HG03565 (cell line): Measurements from ENCODE around the gene TENT4A.
A peak's percentile ranks its signal among the peaks of the same experiment; 100 is the strongest.

Source experiments
- ATAC-seq: cut with Tn5 transposase; IDR thresholded peaks from one replicate; pipeline ENCODE4 v1.9.1; 2021; ENCODE audit warnings: mild to moderate bottlenecking, moderate library complexity; ENCODE audit not compliant: unreplicated experiment

TENT4A gene

GRCh38 chr5:6731465-6732237 lies 18.4 kb downstream of the TENT4A start:
- ATAC-seq = no peak

DNA sequence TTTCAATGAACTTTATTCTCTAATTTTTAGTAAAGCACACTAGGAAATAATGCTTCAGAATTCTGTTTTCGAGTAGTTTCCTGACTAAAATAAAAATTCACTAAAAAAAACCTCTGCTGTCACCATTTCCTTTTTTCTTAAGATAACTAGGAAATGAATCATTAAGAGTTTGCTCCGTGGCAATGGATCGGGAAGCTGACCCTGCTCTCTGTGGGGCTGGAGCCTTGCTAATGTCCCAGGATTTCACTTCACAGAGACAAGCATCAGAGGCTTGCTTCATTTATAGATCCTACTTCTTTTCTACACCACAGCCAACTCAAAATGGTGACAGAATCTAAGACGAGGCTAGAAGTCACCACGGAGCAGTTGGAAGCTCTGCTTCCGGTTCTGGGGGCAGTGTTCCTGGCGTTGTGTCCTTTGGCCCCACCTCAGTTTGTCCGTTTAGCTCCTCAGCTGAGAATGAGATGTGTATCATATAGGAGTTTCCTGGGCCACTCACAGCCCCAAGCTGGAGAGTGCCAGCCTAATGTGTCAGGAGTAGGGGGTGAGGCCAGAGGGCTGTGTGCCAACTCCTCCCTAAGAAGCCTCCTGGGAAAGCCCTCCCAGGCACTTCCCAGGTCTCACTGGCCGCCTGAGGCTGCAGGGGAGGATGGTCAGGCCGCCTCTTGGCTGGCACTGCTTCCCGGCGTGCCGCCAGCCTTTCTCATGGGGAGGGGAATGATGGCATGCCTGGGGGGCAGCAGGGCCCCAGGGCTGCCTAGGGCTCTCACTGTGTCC lies 19.6 kb downstream of the TENT4A start:
- ATAC-seq = no peak

DNA sequence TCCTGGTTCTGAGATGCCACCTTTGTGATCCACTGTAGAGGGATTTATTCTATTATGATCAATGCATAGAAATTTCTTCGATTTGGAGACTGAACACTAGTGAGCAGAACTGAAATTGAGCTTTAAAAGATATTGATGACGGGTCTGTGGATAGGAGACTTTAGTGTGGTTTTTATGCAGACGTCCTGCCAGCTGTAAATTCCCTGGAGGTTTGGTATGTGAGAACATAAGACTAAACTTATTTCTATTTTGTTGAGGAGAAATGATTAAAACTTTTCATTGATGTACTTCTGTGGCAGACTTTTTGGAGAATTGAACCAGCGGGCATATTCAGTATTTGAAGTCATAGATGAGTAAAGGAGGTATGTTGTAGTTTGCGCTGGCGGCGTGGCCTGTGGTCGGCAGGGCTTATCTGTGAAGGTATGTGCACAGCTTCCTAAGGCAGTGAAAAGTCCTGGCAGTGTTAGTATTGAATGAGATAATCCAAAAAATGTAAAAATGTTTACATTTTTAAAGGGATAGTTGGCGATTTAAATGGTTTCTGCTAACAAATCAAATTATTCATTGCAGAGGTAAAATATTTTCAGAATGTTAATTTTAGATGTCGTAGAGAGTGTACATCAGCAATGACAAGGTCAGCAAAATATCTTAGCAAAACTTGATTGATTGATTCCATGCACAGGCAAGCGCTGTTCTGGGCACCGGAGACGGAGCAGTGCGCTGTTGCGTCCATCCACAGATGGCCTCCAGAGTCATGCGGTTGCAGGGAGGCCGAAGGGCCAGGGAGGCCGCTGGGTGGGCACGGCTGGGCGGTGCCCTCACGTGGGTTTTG lies 20.4 kb downstream of the TENT4A start:
- no peak for ATAC-seq

DNA sequence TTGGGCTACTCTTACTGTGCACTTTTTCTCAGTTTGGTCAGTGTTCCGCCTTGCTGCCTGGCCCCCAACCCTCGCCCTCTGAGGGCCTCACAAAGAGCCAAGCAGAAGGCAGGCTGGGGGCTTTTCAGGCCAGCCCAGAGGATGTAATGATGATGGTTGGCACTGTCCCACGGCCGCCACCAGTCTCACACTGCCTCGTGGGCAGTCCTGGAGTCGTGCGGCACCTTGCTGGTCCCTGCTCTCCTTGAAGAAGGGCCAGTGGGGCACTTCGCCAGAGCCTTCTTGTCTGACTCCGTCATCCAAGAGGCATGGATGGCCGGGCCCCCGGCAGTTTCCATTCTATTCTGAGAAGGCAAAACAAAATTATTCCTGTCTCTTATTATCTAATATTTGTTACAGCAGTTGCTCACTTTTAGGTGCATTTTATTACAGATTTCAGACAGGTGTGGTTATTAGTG lies 21.0 kb downstream of the TENT4A start:
- ATAC-seq = no peak

DNA sequence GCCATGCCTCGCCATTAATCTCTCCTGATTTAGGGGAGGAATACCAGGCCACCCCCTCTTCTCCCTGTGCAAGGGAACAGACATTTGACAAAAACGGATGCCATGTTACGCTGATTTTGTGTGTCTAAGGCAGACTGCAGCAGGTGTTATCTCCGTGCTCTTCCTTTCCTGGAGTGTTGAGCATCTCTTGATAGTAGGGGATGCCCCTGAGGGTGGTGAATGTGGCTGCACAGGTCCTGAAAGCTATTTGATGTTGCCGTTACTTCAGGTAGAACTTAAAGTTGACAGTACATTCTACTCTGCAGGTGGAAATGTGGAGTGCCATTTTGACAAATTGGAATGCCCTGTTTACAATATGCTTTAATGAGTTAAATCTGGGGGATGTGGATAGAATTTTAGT lies 21.5 kb downstream of the TENT4A start:
- no peak for ATAC-seq

- no peak for ATAC-seq
These were observed 22.9 kb downstream of the TENT4A start for GRCh38 chr5:6736106-6736505.

DNA sequence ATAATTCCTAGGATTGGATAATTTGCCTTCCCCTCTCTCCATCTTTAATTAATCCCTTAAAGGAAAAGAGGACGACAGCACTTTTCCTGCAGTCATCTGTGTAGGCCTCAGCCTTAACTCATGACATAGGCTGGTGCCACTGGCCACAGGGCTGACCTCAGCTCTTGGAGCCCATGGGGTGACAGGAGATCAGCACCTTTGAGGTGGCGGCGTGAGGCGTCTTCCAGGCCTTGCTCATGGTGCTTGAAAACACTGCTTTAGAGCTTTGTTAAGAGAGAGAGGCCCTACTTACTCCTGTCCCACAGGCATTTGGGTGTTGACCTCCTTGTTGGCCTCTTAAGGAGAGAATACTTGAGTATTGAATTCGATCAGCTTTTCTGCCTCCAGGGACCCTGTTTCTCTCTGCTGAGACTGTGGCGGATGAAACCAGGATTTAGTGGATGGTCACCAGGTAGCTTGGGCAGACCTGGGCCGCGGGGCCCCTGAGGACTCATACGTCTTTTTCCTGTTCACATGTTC lies 23.4 kb downstream of the TENT4A start:
- no peak for ATAC-seq

GRCh38 chr5:6737043-6737941 lies 24.1 kb downstream of the TENT4A start:
- ATAC-seq = peak; percentile 71

DNA sequence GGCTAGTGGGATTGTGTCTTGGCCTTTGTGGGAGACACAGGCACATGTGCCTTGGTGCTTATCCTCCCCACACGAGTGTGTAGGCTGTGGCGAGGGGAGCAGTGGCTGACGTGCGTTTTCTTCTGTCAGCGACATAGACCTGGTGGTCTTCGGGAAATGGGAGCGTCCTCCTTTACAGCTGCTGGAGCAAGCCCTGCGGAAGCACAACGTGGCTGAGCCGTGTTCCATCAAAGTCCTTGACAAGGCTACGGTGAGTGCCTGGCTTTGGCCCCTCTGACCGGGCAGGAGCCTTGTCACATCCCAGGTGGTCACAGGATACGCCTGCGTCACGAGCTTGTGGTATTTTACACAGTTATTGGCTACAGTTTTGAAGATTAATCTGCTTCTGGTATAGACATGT lies 26.4 kb downstream of the TENT4A start:
- ATAC-seq = no peak

DNA sequence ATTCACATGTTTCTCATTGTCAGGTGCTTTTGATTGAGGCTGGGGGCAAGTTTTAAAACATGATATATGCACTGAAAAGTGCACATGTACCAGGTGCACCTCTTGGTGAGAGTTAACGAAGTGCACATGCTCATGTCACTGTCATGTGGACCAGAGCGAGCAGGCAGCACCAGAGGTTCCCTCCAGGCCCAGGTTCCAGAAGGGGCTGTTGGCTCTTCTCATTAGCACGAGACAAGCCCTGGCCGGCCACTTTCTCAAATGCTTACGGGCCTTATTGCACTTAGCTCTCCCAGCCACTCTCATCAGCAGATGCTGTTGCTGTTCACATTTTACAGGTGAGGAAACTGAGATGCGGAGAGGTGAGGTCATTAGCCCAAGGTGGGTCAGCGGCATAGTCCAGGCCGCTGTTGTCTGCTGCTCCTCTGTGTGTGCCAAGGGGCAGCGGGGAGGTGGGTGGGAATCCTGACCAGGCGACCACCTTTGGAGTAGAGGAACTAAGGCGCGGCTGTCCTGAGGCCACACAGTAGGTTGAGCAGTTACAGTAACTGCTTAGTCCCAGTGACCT lies 27.4 kb downstream of the TENT4A start:
- no peak for ATAC-seq

DNA sequence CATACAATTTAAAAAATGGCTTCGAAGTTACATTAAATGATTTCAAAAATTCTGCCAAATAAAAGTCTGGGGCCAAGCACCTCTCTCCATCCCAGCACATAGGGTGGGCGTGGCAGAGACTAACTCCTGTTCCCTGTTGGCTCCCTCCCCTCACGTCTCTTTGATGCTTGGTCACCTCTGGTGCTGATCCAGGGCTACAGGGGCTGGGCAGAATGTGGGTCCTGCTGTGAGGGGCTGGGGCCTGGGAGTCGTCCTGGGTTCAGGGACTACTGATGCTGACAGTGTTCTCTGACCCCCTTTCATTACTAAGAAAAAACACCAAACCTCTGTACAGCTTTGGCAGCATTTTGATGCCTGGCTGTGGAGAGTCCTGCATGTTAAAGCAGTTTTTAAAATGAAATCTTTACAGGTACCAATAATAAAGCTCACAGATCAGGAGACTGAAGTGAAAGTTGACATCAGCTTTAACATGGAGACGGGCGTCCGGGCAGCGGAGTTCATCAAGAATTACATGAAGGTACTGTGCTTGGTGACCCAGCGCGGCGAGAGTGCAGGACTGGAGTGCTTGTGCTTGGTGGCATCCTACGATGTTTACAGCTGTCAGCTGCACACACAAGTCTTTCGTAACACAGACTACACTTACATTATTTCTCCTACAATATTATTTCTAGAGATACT lies 29.0 kb downstream of the TENT4A start:
- no peak for ATAC-seq

DNA sequence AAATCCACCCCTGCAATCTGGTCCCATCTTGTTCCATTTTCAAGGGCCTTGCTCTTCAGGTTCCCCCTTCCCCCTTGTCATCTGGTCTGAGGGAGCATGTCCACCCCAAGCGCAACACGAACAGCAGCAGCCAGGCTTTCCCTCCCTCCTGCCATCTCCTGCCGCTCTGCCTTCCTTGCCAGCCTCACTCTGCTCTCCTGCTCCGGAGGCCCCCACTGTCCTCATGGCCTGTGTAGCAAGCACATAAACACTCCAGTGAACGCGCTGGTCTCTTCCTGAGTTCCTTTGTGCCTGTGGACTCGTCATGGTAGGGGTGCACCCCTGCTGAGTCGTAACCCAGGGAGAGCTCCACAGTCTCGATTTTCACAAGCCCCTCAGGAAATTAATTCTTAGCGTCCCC lies 29.9 kb downstream of the TENT4A start:
- no peak for ATAC-seq

DNA sequence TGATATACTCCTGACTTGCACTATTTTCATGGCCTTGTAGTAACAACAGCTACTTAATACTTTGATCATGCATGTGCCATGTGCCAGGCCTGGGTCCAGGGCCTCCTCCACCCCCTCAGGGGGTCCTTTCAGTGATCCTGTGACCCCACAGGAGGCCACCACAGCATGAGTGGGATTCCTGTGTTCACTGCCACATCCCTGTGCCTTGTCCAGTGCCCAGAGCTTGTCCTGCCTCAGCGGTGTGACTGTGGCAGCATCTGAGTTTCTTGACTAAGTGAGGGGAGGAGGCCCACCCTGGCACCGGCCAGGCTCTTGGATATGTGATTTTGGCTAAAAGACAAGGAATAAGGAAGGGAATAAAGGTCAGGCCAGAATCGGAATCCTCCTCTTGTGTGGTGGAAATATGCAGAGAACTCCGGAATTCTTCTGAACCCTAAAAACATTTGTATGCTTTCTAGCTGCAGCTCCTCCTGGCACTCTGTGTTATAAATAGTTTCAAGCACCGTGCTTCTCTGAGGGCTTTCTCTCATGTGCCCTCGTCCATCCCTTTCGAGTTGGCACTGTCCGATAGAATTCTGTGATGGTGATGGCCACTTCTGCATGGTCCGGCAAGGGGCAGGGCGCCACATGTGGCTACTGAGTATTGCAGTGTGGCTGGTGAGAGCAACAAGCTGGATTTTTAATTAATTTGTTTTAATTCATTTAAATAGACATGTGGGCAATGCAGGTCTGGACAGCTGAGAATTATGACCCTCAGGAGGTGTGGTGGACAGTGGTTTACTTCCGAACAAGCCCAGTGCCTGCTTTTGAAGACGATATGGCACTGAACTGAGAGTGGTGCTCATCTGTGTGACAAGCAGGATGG lies 31.8 kb downstream of the TENT4A start:
- ATAC-seq = no peak

DNA sequence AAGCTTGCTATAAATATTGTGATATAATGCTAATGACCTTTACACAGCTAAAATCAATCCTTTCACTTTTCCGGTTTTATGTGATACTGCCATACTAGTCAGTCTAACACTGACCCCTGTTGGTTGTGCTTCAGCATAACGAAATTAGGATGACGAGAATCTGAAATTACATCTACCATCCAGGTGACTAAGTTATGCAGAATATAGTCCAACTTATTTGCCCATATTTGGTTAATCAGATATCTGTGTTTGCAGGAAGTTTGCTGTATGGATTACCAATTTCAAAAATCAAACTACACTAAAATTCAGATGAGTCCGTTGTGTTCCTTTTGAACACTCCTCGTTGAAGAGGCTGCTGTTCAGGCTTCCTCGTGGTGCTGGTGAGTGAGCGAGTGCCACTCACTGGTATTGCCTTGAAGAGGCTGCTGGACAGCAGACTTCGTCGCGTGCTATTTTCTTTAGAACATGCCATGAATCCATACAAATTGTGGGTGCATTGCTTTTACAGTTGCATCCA lies 32.5 kb downstream of the TENT4A start:
- peak; percentile 85 for ATAC-seq

- no peak for ATAC-seq
These were observed 33.0 kb downstream of the TENT4A start for GRCh38 chr5:6746244-6746643.

GRCh38 chr5:6747103-6747502 lies 33.9 kb downstream of the TENT4A start:
- no peak for ATAC-seq

DNA sequence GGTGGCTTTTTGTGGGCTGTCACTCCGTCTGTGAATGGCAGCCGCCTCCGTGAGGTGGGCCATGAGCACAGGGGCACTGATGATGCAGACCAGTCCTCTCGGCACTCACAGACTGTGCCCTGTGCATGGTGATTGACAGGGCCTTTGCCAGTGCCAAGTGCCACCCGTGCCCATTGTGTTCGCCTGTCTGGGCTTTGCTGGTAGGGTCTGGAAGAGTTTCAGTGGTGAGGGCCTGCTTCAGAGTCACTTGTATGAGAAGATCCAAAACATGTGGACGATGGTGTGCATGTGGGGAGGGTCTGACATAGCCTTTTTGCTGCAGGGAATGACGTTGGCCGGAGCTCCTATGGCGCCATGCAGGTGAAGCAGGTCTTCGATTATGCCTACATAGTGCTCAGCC lies 34.9 kb downstream of the TENT4A start:
- ATAC-seq = no peak
